ENCODE measurements around the gene MYADML2.

DNA sequence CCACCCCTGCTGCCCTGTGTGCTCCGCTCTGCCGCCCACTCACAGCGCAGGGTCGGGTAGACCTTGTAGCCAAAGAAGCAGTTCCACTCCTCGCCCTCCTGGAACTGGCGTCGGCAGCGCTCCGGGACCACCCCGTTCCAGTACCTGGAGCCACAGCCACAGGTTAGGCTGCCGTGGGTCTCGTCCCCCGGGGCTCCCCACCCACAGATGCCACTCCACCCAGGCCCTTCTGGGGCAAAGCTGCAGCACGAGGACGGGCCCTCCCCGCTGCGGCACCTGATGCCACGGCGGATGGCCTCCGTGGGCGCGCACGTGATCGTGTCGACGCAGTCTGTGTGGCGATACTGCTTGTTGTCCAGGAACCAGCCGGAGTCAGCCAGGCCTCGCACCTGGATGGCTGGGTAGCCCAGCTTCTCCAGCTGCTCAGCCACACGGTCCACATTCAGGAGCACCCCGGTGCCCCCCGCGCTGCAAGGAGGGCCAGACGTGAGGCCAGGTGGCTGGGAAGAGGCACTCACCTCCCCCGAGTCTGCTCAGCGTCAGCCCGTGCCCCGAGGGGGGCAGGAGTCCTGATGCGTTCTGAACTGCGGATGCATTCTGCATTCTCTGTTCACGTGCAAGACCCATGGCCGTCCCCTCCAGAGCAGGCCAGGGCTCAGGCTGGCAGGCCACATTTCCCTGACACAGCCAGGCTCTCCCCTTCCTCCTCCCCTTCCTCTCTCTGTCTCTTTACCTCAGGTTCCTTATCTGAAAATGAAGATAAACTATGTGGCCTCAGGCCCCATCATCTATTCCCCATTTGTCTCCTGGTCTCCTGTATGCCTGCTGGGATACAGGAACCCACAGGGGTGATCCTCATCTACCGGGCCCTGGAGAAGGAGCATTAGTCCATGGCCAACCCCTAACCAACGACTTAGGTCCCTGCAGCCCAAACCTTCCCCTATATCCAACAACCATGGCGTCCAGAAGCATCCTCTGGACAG lies 9.9 kb upstream of the MYADML2 start:
- TF ChIP-seq, protein P1, sequence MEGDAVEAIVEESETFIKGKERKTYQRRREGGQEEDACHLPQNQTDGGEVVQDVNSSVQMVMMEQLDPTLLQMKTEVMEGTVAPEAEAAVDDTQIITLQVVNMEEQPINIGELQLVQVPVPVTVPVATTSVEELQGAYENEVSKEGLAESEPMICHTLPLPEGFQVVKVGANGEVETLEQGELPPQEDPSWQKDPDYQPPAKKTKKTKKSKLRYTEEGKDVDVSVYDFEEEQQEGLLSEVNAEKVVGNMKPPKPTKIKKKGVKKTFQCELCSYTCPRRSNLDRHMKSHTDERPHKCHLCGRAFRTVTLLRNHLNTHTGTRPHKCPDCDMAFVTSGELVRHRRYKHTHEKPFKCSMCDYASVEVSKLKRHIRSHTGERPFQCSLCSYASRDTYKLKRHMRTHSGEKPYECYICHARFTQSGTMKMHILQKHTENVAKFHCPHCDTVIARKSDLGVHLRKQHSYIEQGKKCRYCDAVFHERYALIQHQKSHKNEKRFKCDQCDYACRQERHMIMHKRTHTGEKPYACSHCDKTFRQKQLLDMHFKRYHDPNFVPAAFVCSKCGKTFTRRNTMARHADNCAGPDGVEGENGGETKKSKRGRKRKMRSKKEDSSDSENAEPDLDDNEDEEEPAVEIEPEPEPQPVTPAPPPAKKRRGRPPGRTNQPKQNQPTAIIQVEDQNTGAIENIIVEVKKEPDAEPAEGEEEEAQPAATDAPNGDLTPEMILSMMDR (IDR thresholded peaks at IDR 0.05 in 8 of 11, conservative IDR thresholded peaks at IDR 0.05 in 3 of 11) = no peak
- no peak for TF ChIP-seq POLR2A (IDR thresholded peaks at IDR 0.05)
